C1 segment of cervical spinal cord (tissue), 14 donors: Measurements from ENCODE around the gene PIK3CG.
"Not testable (repeated sequence)": the region's sequence is repeated elsewhere in the genome, so short reads cannot be mapped to it uniquely, and the experiment has no call there.

Experiments
- DNase-seq, 14 donors: peaks; one replicate each; lab custom pipeline; 2025; lab: John Stamatoyannopoulos, UW

PIK3CG gene

GRCh38 chr7:106865130-106866041 is at the start of gene PIK3CG:
PIK3CG (plus strand) TSS chr7:106865282; CDS start chr7:106867562, 2,280 bp downstream.
- no peak for DNase-seq

- DNase-seq: no peak
Observed at GRCh38 chr7:106817098-106817497, 48.0 kb upstream of the PIK3CG start.

DNA sequence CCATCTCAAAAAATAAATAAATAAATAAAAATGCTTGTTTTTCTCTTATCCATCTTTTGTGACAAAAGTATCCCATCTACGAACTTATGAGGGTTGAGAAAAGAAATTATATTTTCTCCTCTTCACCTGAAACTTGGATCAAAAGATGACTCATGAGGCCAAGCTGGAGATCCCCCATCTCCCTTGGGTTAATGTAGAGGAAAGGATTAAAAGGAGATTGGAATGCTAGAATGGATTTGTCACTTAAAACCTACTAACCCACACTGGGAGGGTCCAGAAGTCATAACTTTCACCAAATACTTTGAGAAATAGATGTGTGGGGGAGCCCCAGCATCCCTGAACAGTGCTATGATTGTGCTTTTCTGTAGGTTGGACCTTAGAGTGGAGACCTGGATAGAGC is 46.3 kb upstream of the PIK3CG start:
- DNase-seq: no peak

DNA sequence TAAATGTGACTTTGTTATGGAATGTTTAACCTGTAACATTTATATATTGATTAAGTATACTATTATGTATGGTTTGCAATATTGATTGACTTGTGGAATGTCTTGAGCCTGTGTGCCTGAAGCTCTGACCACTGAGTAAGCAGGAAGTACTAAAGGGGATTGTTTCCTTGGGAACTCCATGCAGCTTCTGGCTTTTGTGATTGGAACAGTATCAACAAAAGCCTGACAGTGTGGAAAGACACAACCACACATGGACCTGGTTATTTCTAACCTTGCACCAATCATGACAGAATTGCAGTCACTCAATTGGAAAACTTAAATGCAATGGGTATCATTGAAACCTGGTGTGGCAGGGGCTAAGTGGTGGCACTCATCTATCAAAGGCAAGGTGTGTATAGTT is 45.5 kb upstream of the PIK3CG start:
- no peak for DNase-seq

DNA sequence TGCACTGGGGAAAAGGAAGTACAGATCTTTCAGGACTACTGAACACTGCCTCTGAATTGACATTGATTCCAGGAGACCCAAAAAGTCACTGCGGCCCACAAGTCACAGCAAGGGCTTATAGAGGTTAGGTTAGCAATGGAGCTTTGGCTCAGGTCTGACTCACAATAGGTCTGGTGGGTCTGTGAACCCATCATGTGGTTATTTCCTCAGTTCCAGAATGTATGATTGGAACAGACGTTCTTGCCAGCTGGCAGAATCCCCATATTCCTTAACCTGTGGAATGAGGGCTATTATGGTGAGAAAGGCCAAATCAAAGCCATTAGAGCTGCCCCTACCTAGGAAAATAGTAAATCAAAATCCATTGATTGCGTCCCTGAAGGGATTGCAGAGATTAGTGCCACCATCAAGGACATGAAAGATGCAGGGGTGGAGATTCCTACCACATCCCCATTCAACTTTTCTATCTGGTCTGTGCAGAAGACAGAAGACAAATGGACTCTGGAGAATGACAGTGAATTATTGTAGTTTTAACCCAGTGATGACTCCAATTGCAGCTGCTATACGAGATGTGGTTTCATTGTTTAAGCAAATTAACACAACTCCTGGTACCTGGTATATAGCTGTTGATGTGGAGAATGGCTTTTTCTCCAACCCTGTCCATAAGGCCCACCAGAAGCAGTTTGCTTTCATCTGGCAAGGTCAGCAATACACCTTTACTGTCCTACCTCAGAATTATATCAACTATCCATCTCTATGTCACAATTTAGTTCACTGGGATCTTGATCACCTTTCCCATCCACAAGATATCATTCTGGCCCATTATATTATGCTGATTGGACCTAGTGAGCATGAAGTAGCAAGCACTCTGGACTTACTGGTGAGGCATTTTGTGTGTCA is 44.5 kb upstream of the PIK3CG start:
- no peak for DNase-seq

GRCh38 chr7:106823631-106824030 is 41.5 kb upstream of the PIK3CG start:
- DNase-seq: no peak

GRCh38 chr7:106824458-106824857 is 40.6 kb upstream of the PIK3CG start:
- no peak for DNase-seq

DNA sequence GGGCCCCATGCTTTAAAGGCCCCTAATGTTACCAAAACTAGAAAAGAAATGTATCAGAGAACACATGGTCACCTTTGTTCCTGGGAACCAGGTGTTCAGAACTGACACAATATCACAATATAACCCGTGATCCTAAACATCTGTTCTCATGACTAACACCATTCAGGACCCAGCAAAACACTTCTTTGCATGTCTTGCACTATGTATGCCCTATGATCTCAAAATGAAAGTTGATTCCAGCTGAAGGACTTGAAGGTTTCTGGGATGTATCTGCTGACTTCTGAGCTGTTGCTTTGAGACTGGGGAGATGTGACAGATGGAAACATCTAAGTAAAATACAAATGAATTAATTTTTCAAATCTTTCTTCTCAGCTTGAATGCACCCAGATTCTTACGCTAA is 37.5 kb upstream of the PIK3CG start:
- DNase-seq: no peak

- no peak for DNase-seq
Observed at GRCh38 chr7:106829496-106829895, 35.6 kb upstream of the PIK3CG start.

DNA sequence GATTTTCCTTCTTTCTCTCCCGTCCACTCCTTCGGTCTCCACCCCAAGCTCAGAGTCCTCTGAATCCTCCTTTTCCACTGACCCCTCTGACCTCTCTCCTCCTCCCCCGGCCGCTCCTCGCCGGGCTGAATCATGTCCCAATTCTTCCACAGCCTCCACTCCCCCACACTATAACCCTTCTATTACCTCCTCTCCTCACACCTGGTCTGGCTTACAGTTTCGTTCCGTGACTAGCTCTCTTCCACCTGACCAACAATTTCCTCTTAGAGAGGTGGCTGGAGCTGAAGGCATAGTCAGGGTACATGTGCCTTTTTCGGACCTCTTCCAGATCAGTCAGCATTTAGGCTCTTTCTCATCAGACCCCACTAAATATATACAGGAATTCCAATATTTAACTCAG is 34.2 kb upstream of the PIK3CG start:
- not testable (repeated sequence) for DNase-seq

- DNase-seq: no peak
Observed at GRCh38 chr7:106836816-106837215, 28.3 kb upstream of the PIK3CG start.

DNA sequence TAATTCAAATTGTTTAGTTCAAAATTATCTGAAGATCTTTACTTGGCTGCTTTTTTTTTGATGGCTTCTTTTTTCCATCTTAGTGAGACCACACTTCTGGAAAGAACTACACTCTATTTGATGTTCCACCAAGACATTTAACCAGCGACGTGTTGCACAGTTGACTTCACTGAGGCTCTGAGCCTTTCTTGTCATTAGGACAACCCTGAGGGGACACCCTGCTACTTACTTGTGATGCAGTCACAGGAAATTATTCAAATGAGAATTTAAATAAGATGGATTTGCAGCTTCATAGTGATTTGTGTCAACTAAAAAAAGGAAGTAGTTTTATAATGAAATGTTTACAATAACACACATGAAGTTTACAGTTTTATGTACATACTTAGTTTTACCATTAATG is 25.6 kb upstream of the PIK3CG start:
- no peak for DNase-seq

- no peak for DNase-seq
Observed at GRCh38 chr7:106840342-106840741, 24.7 kb upstream of the PIK3CG start.

DNA sequence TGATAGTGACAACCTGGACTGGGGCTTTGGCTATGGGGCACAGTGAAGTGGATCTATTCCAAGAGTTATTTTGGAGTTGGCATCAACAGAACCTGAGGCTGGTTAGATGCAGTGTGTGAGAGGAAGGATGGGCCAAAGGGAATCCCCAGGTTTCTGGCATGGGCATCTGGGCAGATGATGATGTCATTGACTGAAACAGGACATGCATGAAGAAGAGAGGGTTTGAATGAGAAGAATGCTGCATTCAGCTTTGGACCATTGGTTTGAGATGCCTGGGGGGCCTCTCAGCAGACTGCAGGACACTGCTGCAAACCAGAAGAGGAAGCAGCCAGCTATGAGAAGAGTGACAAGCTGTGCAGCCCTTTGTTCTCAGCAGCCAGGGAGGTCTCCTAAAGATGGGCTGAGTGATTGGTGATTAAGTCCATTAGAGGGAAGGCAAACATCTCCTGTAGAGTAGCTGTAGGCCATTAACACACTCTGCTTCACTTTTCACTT is 23.1 kb upstream of the PIK3CG start:
- DNase-seq: peak in 1 of 14 donors; percentile 61

GRCh38 chr7:106844279-106844997 is 20.6 kb upstream of the PIK3CG start:
- DNase-seq: no peak

GRCh38 chr7:106848049-106848448 is 17.0 kb upstream of the PIK3CG start:
- no peak for DNase-seq

- DNase-seq: no peak
Observed at GRCh38 chr7:106848851-106849442, 16.1 kb upstream of the PIK3CG start.

GRCh38 chr7:106851632-106852031 is 13.4 kb upstream of the PIK3CG start:
- DNase-seq: not testable (repeated sequence)

DNA sequence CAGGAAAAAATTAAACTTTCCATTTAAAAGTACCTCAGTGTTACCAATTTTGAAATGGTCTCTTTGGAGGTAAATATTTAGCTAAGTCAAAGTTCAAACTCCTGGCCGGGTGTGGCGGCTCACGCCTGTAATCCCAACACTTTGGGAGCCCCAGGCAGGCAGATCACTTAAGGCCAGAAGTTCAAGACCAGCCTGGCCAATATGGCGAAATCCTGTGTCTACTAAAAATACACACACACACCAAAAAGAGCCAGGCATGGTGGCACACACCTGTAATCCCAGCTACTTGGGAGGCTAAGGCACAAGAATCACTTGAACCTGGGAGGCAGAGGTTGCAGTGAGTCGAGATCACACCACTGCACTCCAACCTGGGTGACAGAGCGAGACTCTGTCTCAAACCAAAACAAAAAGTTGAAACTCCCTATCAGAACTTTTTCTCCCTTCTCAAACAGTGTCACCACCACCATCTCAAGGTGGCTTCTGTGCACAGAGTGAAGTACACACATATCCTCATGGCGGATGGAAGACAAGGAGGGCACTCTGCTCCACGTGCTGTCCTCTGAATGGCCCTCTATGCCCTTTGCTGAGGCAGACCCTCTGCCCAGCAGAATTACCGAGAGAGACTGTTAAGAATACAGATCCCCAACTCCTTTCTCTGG is 11.7 kb upstream of the PIK3CG start:
- no peak for DNase-seq

- no peak for DNase-seq
Observed at GRCh38 chr7:106855540-106856132, 9.4 kb upstream of the PIK3CG start.
